SK-N-MC (cell line): ENCODE results near the gene C12orf43.

Experiments used
- EZH2 ChIP-seq: fragments of 200-600 bp; sonication (generic); IDR thresholded peaks from one replicate; pipeline ENCODE4 v1.6.1; 2017; ENCODE audit warnings: antibody characterized with exemption
- FOXP2 ChIP-seq: optimal IDR thresholded peaks from 2 replicates; pipeline ENCODE3; 2011; ENCODE audit warnings: mild to moderate bottlenecking, moderate library complexity; ENCODE audit not compliant: insufficient read depth; ENCODE audit errors: extremely low read length, control extremely low read depth
- POLR2AphosphoS5 ChIP-seq: IDR thresholded peaks from 2 replicates; pipeline ENCODE4 v1.6.1; 2012; ENCODE audit warnings: mild to moderate bottlenecking, low read depth, low read length, borderline replicate concordance

DNA sequence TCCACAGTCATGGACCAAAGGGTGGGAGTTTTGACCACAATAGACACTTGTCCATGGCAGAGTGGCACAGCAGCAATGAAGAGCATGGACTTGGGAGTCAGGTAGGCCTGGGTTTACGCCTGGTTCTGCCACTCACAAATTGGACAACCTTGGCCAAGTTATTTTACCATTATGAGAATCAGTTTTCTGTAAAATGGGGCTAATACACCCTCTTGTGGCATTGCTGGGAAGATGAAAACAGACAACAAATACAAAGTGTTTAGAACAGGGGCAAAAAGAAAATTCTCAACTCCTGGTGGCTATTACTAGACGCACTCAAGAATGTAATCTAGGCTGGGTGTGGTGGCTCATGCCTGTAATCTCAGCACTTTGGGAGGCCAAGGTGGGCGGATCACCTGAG, 2.6 kb downstream of the C12orf43 start:
- TF ChIP-seq POLR2AphosphoS5, result no peak
- TF ChIP-seq EZH2, result no peak
- no peak for TF ChIP-seq FOXP2
